ENCODE results near the gene NDOR1. TPM values are rescaled to one million over a fixed set of nuclear protein-coding genes. Genes with fewer than 3 reads are reported as not detected.

NDOR1 gene
- total RNA-seq, 1 donor from 2014 or later: 2.6 TPM

DNA sequence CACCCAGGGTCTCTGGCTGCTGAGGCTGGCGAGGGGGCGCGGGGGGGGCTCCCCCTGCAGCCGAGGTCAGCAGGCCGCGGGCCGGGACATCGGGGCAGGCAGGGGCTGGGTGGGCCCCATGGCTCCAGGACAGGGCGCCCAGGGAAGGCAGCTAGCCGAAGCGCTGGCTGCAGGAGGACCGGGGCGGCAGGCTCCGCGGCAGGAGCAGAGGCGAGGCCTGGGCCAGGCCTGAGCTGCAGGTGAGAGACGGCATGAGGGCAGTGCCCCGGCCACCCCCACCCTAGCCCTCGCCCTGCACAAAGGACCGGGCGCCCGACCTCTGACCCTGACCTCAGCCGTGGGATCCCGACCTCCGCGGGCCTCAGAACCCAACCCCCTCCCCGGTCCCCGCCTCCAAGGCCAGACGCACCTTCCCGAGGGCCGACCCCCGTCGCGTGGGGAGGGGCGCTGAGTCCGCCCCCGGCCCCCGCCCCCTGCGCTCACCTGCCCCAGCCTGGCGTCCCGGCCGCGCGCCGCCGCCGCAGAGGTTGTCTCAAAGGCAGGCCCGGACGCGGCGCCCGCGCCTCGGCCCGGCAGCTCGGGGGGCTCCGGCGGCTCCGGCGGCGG is 16.1 kb downstream of the NDOR1 start:
- DNase-seq (ENCODE audit: low read depth): no peak
- TF ChIP-seq, protein P1, sequence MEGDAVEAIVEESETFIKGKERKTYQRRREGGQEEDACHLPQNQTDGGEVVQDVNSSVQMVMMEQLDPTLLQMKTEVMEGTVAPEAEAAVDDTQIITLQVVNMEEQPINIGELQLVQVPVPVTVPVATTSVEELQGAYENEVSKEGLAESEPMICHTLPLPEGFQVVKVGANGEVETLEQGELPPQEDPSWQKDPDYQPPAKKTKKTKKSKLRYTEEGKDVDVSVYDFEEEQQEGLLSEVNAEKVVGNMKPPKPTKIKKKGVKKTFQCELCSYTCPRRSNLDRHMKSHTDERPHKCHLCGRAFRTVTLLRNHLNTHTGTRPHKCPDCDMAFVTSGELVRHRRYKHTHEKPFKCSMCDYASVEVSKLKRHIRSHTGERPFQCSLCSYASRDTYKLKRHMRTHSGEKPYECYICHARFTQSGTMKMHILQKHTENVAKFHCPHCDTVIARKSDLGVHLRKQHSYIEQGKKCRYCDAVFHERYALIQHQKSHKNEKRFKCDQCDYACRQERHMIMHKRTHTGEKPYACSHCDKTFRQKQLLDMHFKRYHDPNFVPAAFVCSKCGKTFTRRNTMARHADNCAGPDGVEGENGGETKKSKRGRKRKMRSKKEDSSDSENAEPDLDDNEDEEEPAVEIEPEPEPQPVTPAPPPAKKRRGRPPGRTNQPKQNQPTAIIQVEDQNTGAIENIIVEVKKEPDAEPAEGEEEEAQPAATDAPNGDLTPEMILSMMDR (IDR thresholded peaks at IDR 0.05; ENCODE audit: insufficient read depth, low read length, severe bottlenecking): no peak
- H3K4me3 ChIP-seq (ENCODE audit: low read depth, low read length): peak overlapping the region; percentile 22
- no peaks in the 10 kb centered on the region for H3K36me3 ChIP-seq (ENCODE audit: control insufficient read depth, insufficient read depth, low read length)
- no peaks in the 10 kb centered on the region for H3K27me3 ChIP-seq (ENCODE audit: control insufficient read depth, insufficient read depth, low read length)
- no peak for FAIRE-seq

DNA sequence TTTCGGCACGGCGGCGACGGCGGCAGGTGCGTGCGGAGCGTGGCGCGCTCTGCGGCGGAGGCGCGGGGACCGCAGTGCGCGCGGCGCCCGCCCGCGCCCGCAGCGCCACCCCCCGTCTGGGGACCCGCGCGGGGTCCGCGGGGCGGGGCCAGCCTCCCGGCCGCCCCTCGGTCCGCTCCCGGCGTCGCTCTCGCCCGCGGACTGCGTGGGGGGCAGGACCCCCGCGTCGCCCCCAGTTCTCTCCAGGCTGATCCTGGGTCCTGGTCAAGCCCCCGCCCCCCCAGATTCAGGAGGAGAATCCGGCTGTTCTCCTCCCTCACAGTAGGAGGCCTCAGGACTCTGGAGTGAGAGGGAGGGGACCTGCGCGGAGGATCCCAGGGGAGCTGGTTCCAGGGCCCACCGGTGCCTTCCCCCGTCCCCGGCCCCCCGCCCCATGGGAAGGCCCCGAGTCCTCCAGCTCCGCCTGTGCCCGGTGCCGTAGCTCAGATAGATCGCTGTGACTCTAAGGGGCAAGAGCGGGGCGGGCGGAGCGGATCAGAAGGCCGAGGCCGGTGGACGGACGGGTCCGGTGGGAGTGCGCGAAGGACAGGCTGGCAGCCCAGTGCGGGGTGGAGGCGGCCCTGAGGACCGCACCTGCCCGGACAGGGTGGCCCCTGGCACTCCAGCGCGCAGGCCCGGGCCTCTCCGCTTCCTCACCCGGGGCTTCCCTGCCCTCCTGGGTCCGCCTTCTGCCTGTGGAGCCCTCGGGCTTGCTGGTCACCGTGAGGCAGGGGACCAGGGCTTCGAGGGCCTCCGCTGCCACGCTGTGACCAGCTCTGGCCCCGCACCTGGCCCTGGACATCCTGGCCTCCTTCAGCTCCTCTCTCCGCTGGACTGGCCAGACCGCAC is 16.9 kb downstream of the NDOR1 start, which contains the start of gene RNF208:
Gene RNF208 (minus strand): TSS at position 51 of the 888 bp plus-strand sequence. CDS start 1,028 bp downstream, outside the sequence.
- no peaks in the 10 kb centered on the region for H3K36me3 ChIP-seq (ENCODE audit: control insufficient read depth, insufficient read depth, low read length)
- TF ChIP-seq, protein P1 (IDR thresholded peaks at IDR 0.05; ENCODE audit: insufficient read depth, low read length, severe bottlenecking): no peak
- H3K4me3 ChIP-seq (ENCODE audit: low read depth, low read length): peak within 1 kb of the TSS; percentile 65
- no peaks in the 10 kb centered on the region for H3K27me3 ChIP-seq (ENCODE audit: control insufficient read depth, insufficient read depth, low read length)
- DNase-seq (ENCODE audit: low read depth): no peak
- FAIRE-seq: no peak

DNA sequence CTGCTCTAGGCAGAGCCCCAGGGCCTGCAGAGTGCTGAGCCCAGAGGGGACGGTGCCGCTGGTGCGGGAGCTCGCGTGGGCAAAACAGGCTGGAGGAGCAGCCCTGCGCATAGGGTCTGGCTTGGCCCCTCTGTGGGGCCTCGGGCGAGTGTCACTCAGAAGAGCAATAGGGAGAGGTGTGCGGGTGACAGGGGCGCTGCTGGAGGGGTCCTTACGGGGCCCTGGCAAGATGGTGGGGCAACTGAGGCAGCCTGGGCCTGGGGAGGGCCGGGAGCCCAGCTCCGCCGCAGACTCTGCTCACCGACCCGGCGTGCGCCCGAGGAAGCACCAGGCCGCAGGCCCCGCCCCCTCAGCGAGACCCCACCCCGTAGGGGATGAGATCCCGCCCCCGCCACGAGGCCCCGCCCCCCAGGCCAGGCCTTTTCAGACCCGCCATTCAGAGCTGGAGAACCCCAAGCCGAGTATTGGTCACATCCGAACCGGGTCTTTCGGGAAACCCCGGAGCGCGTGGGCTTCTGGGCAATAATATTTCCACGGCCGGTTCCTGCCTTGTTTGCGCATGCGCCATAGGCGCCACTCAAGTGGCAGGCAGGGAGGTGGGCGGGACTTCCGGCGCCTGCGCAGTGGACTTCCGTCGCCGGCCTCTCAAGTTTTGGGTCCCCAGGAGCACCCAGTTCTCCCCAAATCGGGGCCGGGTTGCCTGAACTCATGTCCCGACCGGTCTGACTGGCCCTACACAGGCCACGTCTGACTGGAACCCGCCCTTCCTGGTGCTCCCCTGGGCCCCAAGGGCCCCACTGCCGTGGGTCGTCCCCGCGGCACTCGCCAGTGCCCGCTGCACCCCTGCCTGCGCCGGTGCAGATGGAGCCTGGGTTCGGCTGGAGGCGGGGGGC is 17.8 kb downstream of the NDOR1 start:
- DNase-seq (ENCODE audit: low read depth) (peak; percentile 90), FAIRE-seq (no peak)
- H3K36me3 ChIP-seq (ENCODE audit: control insufficient read depth, insufficient read depth, low read length): no peaks in the 10 kb centered on the region
- H3K27me3 ChIP-seq (ENCODE audit: control insufficient read depth, insufficient read depth, low read length): no peaks in the 10 kb centered on the region
- peak overlapping the region; percentile 65 for H3K4me3 ChIP-seq (ENCODE audit: low read depth, low read length)
- TF ChIP-seq, protein P1 (IDR thresholded peaks at IDR 0.05; ENCODE audit: insufficient read depth, low read length, severe bottlenecking): no peak

DNA sequence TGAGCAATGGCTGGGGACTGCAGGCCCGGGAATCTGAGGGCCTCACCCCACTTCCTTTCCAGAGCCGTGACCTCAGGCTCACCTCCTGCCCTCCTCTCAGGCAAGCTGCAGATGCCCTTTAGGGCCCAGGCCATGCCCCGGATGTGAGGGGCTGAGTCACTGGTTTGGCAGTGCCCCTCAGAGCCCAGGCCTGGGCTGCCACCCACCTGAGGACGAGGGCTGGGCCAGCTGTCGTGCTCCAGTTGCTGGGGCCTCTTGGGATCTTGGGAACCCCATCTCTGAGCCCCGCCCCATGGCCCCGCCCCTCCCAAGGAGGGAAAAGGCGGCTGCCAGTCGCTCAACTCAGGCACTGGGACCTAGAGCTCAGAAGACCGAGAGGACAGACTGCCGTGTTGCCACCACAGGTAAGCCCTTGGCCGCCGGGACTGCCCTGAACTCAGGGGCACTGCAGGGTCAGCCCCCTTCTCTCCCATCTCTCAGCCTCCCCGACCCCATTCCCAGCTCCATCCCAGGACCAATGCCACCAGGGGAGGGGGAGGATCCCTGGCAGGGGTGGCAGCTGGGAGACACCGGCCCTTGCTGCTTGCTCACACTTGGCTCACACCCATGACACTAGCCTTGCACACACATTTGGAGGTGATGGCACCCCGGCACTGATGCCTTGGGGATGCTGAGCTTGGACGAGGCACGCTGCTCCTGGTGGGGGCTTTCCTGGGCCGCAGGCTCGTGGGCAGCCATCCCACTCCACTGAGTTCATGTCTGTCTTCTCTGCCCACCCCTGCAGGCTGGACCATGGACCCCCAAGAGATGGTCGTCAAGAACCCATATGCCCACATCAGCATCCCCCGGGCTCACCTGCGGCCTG is 19.6 kb downstream of the NDOR1 start, which contains the start of gene CYSRT1:
Gene CYSRT1 (plus strand): TSS at position 345 of the 865 bp plus-strand sequence. CDS start 448 bp downstream, at position 793.
- H3K27me3 ChIP-seq (ENCODE audit: control insufficient read depth, insufficient read depth, low read length): no peaks in the 10 kb centered on the region
- no peaks in the 10 kb centered on the region for H3K36me3 ChIP-seq (ENCODE audit: control insufficient read depth, insufficient read depth, low read length)
- TF ChIP-seq, protein P1 (IDR thresholded peaks at IDR 0.05; ENCODE audit: insufficient read depth, low read length, severe bottlenecking): no peak
- DNase-seq (ENCODE audit: low read depth) (no peak), FAIRE-seq (no peak)
- peak within 1 kb of the TSS; percentile 65 for H3K4me3 ChIP-seq (ENCODE audit: low read depth, low read length)
